NT2/D1 (cell line): ENCODE data around the gene EGFLAM.

ENCODE experiments used
- SUZ12 ChIP-seq: IDR thresholded peaks from 2 replicates; pipeline ENCODE4 v1.6.1; 2011; ENCODE audit not compliant: insufficient read length, insufficient read depth; ENCODE audit errors: extremely low read depth
- YY1 ChIP-seq: IDR thresholded peaks from 2 replicates; pipeline ENCODE4 v1.6.1; 2011; ENCODE audit not compliant: insufficient read length, insufficient read depth

DNA sequence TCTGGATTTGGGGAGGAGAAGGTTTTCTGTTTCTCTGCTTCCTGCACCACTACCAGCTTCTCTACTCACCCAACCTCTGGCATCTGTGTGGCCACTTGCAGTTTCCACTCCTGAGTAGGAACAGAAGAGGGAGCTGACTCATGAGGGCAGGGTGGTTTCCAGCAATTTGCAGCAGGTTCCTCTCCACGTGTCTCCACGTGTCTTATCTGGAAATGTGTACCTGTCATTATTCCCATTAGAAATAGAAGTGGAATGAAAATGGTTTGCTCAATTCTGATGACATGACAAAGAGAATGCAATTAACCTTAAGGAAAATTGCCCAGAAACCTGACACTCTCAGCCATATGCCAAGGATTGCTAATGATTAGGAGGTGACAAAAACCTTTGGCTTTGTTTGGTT lies 33.0 kb downstream of the EGFLAM start:
- TF ChIP-seq YY1 (no peak), SUZ12 (no peak)
